HCT116 (cell line): ENCODE measurements around the gene PCDH9. TPM values are rescaled to one million over a fixed set of nuclear protein-coding genes. Genes with fewer than 3 reads are reported as not detected.

Source experiments
- ATAC-seq: fragments of 200-7000 bp; cut with Tn5 transposase; 2 replicates; pipeline ENCODE4 v1.9.1; 2020; ENCODE audit warnings: mild to moderate bottlenecking, moderate library complexity
- BruUV-seq: library from RNA; stranded (reverse); fragments of 400-500 nt; replicated peaks from 2 replicates; lab custom pipeline; 2021; lab: Mats Ljungman, UMichigan
- CTCF ChIA-PET: fragments of 300-600 bp; sonication (Branson Sonifier 250); formaldehyde crosslinking; loops from one replicate; lab custom pipeline; 2021; ENCODE audit warnings: antibody characterized with exemption; lab: Charles Lee
- POLR2A ChIA-PET: fragments of 300-600, 350-600 bp; sonication (Branson Sonifier 250); formaldehyde crosslinking; loops from one replicate; lab custom pipeline; 2021; ENCODE audit warnings: antibody characterized with exemption; lab: Charles Lee
- RAD21 ChIA-PET, 2 experiments: fragments of 300-600 bp; sonication (Branson Sonifier 250); formaldehyde crosslinking; loops; one replicate each; lab custom pipeline; 2023; ENCODE audit warnings: low total read pairs in 2 of 2; ENCODE audit not compliant: uncharacterized antibody in 2 of 2, unreplicated experiment in 2 of 2, low non-redundant PET in 1 of 2; lab: Charles Lee
- DNase-seq: peaks from one replicate; pipeline ENCODE4 v3.0.0-alpha.2; 2010; ENCODE audit warnings: low read depth, low spot score
- H2AFZ ChIP-seq: fragments of 200-600 bp; shearing (Covaris generic), sonication (generic); 2 replicates; pipeline ENCODE4 v1.6.1; 2017; ENCODE audit warnings: low read depth, mixed run types, mixed read lengths, antibody characterized with exemption, low read length; ENCODE audit not compliant: poor library complexity, severe bottlenecking
- H3K27ac ChIP-seq: 2 replicates; pipeline ENCODE4 v1.5.1; 2012; ENCODE audit warnings: low read depth, low read length
- H3K27me3 ChIP-seq: fragments of 200-600 bp; sonication (generic); 2 replicates; pipeline ENCODE4 v1.6.1; 2016; ENCODE audit warnings: mixed run types, low read length, mixed read lengths; ENCODE audit not compliant: insufficient read depth
- H3K36me3 ChIP-seq, 2 experiments: fragments of 200-500 bp in 1 of 2; fragments of 200-600 bp in 1 of 2; sonication (Bioruptor generic) in 1 of 2; sonication (generic) in 1 of 2; 2 replicates each; pipeline versions ENCODE4 v1.5.1 to v1.6.1; 2014 to 2016; ENCODE audit warnings: low read length in 2 of 2, inconsistent platforms in 1 of 2, mixed read lengths in 1 of 2, mixed run types in 1 of 2; ENCODE audit not compliant: insufficient read depth in 2 of 2, control insufficient read depth in 1 of 2
- H3K4me1 ChIP-seq, 2 experiments: fragments of 200-600 bp in 1 of 2; sonication (generic) in 1 of 2; 2 replicates each; pipeline versions ENCODE4 v1.5.1 to v1.6.1; 2012 to 2017; ENCODE audit warnings: low read length in 2 of 2, inconsistent platforms in 1 of 2, mild to moderate bottlenecking in 1 of 2, mixed read lengths in 1 of 2, mixed run types in 1 of 2, moderate library complexity in 1 of 2; ENCODE audit not compliant: insufficient read depth in 2 of 2, control insufficient read depth in 1 of 2
- H3K4me2 ChIP-seq: fragments of 200-600 bp; sonication (generic); 2 replicates; pipeline ENCODE4 v1.6.1; 2017; ENCODE audit warnings: mixed run types, low read length, mixed read lengths
- H3K4me3 ChIP-seq, 2 experiments: fragments of 200-600 bp in 1 of 2; sonication (generic) in 1 of 2; replicated peaks in 1 of 2; 2 replicates each; pipeline ENCODE4 v1.5.1; 2011 to 2016; ENCODE audit warnings: low read length in 2 of 2, control low read depth in 1 of 2, low read depth in 1 of 2, mild to moderate bottlenecking in 1 of 2, mixed read lengths in 1 of 2, mixed run types in 1 of 2
- H3K79me2 ChIP-seq: fragments of 200-600 bp; sonication (generic); 2 replicates; pipeline ENCODE4 v1.6.1; 2017; ENCODE audit warnings: mild to moderate bottlenecking, mixed run types, low read length, moderate library complexity, mixed read lengths; ENCODE audit not compliant: insufficient read depth
- H3K9ac ChIP-seq: fragments of 200-600 bp; sonication (generic); 2 replicates; pipeline ENCODE4 v1.6.1; 2016; ENCODE audit warnings: low read length, mixed read lengths
- H3K9me2 ChIP-seq: fragments of 200-600 bp; sonication (generic), shearing (Covaris generic); 2 replicates; pipeline ENCODE4 v1.6.1; 2017; ENCODE audit warnings: mixed run types, mild to moderate bottlenecking, moderate library complexity; ENCODE audit not compliant: insufficient read depth
- H3K9me3 ChIP-seq, 2 experiments: fragments of 200-500 bp in 1 of 2; fragments of 200-600 bp in 1 of 2; sonication (Bioruptor generic) in 1 of 2; sonication (generic) in 1 of 2; 2 replicates each; pipeline ENCODE4 v1.6.1; 2014 to 2017; ENCODE audit warnings: low read length in 2 of 2, mixed read lengths in 2 of 2, inconsistent platforms in 1 of 2, low read depth in 1 of 2, mild to moderate bottlenecking in 1 of 2, mixed run types in 1 of 2, moderate library complexity in 1 of 2; ENCODE audit not compliant: control insufficient read depth in 1 of 2, insufficient read depth in 1 of 2
- H4K20me1 ChIP-seq: fragments of 200-600 bp; sonication (generic), shearing (Covaris generic); 2 replicates; pipeline ENCODE4 v1.6.1; 2017; ENCODE audit warnings: mixed run types, mild to moderate bottlenecking, moderate library complexity; ENCODE audit not compliant: insufficient read depth
- CBX3 ChIP-seq: IDR thresholded peaks from 2 replicates; pipeline ENCODE4 v1.6.1; 2012; ENCODE audit warnings: low read depth
- CEBPB ChIP-seq: IDR thresholded peaks from 2 replicates; pipeline ENCODE4 v1.6.1; 2012; ENCODE audit warnings: low read depth
- CTCF ChIP-seq, 3 experiments: fragments of 200-600 bp in 1 of 3; sonication (generic) in 1 of 3; IDR thresholded peaks in 2 of 3; conservative IDR thresholded peaks in 1 of 3; 2 replicates each; pipeline ENCODE4 v1.5.1; 2012 to 2017; ENCODE audit warnings: low read depth in 2 of 3, low read length in 2 of 3, antibody characterized with exemption in 1 of 3, borderline replicate concordance in 1 of 3, control low read depth in 1 of 3, mild to moderate bottlenecking in 1 of 3, mixed read lengths in 1 of 3, mixed run types in 1 of 3, moderate library complexity in 1 of 3; ENCODE audit not compliant: insufficient read depth in 1 of 3
- EGR1 ChIP-seq: IDR thresholded peaks from 2 replicates; pipeline ENCODE4 v1.6.1; 2012; ENCODE audit warnings: low read depth
- ELF1 ChIP-seq: IDR thresholded peaks from 2 replicates; pipeline ENCODE4 v1.6.1; 2012; ENCODE audit warnings: low read depth, borderline replicate concordance
- EZH2 ChIP-seq: fragments of 200-600 bp; sonication (generic); IDR thresholded peaks from 2 replicates; pipeline ENCODE4 v1.6.1; 2017; ENCODE audit warnings: antibody characterized with exemption, mixed run types
- EZH2phosphoT487 ChIP-seq: fragments of 200-600 bp; IDR thresholded peaks from 2 replicates; pipeline ENCODE4 v1.6.1; 2018; ENCODE audit warnings: antibody characterized with exemption, borderline replicate concordance
- FOSL1 ChIP-seq: IDR thresholded peaks from 2 replicates; pipeline ENCODE4 v1.6.1; 2012; ENCODE audit warnings: low read depth
- MAX ChIP-seq: IDR thresholded peaks from 2 replicates; pipeline ENCODE4 v1.6.1; 2012
- POLR2A ChIP-seq: IDR thresholded peaks from 2 replicates; pipeline ENCODE4 v1.7.0; 2011; ENCODE audit warnings: borderline replicate concordance; ENCODE audit not compliant: insufficient read depth, insufficient read length; ENCODE audit errors: extremely low read depth
- SIN3A ChIP-seq: IDR thresholded peaks from 2 replicates; pipeline ENCODE4 v1.6.1; 2012; ENCODE audit warnings: low read depth
- SRF ChIP-seq: IDR thresholded peaks from 2 replicates; pipeline ENCODE4 v1.6.1; 2012; ENCODE audit warnings: low read depth
- TCF7L2 ChIP-seq: IDR thresholded peaks from 2 replicates; pipeline ENCODE4 v1.7.0; 2011; ENCODE audit warnings: borderline replicate concordance, inconsistent platforms; ENCODE audit not compliant: insufficient read depth, insufficient read length; ENCODE audit errors: extremely low read depth
- ZBTB33 ChIP-seq: IDR thresholded peaks from 2 replicates; pipeline ENCODE4 v1.6.1; 2011; ENCODE audit warnings: mild to moderate bottlenecking, low read length, moderate library complexity; ENCODE audit not compliant: insufficient replicate concordance; ENCODE audit errors: extremely low read depth
- ZNF274 ChIP-seq: fragments of 200-500 bp; sonication (Bioruptor generic); IDR thresholded peaks from 2 replicates; pipeline ENCODE4 v1.6.1; 2014; ENCODE audit warnings: mild to moderate bottlenecking, low read depth, low read length, inconsistent platforms
- intact Hi-C: fragments of 100-400 bp; cut with micrococcal nuclease; formaldehyde crosslinking; loops from 2 replicates; pipeline ENCODE4 v1.10.0; 2022
- total RNA-seq: library from RNA; stranded (reverse); gene quantifications from one replicate; pipeline ENCODE4 v1.2.1, GENCODE V29; 2021; ENCODE audit not compliant: unreplicated experiment

The PCDH9 gene
- total RNA-seq, 1 experiment from 2014 or later, result 0.02 TPM

GRCh38 chr13:66513728-66514127 lies 716.4 kb downstream of the PCDH9 start:
- RAD21 ChIA-PET, result no interaction called here

GRCh38 chr13:66509175-66509574 lies 721.0 kb downstream of the PCDH9 start:
- no peak overlapping the region for H3K27ac ChIP-seq
- no peak for TF ChIP-seq EZH2phosphoT487
- TF ChIP-seq ZBTB33, result no peak
- no peak for TF ChIP-seq POLR2A
- no peak for TF ChIP-seq EZH2
- TF ChIP-seq FOSL1, result no peak
- no peak for TF ChIP-seq SIN3A
- TF ChIP-seq CBX3, result no peak
- no peak for TF ChIP-seq EGR1
- TF ChIP-seq SRF, result no peak
- TF ChIP-seq TCF7L2, result no peak
- no peak for TF ChIP-seq ZNF274
- no peak for TF ChIP-seq CTCF (IDR thresholded peaks at IDR 0.05 in 2 of 3, conservative IDR thresholded peaks at IDR 0.05 in 1 of 3; ENCODE audit: borderline replicate concordance in 1 of 3, insufficient read depth in 1 of 3, low read depth in 2 of 3, low read length in 2 of 3)
- no peak for TF ChIP-seq MAX
- TF ChIP-seq ELF1, result no peak
- H3K9me3 ChIP-seq, result no peaks in the 10 kb centered on the region
- no peak for ATAC-seq
- ChIA-PET CTCF (no interaction called here), POLR2A (no interaction called here), RAD21 (no interaction called here)
- intact Hi-C loops, result no loop called here
- no peaks in the 10 kb centered on the region for H3K36me3 ChIP-seq
- H3K27me3 ChIP-seq, result no peaks in the 10 kb centered on the region
- H3K79me2 ChIP-seq, result no peaks in the 10 kb centered on the region
- no peaks in the 10 kb centered on the region for H4K20me1 ChIP-seq
- no peak for DNase-seq
- no TSS peak for BruUV-seq
- no peak overlapping the region for H3K4me2 ChIP-seq
- no peaks in the 10 kb centered on the region for H3K9me2 ChIP-seq
- H3K9ac ChIP-seq, result no peak overlapping the region
- H3K4me3 ChIP-seq, result no peak overlapping the region
- H3K4me1 ChIP-seq, result no peaks in the 10 kb centered on the region
- no peak overlapping the region for H2AFZ ChIP-seq

More at GRCh38 chr13:66513728-66514127, 716.4 kb downstream of the PCDH9 start:
- Histone ChIP-seq H3K9me2 (no peaks in the 10 kb centered on the region), H3K4me2 (no peak overlapping the region), H2AFZ (no peak overlapping the region), H3K4me1 (no peaks in the 10 kb centered on the region), H3K4me3 (no peak overlapping the region), H4K20me1 (no peaks in the 10 kb centered on the region), H3K9me3 (no peaks in the 10 kb centered on the region), H3K79me2 (no peaks in the 10 kb centered on the region), H3K9ac (no peak overlapping the region), H3K36me3 (no peaks in the 10 kb centered on the region), H3K27ac (no peak overlapping the region), H3K27me3 (no peaks in the 10 kb centered on the region)
- ATAC-seq (no peak), DNase-seq (no peak)
- intact Hi-C loops, result no loop called here
- ChIA-PET CTCF (no interaction called here), POLR2A (no interaction called here)
- no peak for TF ChIP-seq POLR2A
- TF ChIP-seq CEBPB, result no peak
- no peak for TF ChIP-seq EZH2
- BruUV-seq, result no TSS peak
